Mucosa of descending colon (tissue), 3 donors: Measurements from ENCODE around the gene KDM4C. TPM values are rescaled to one million over a fixed set of nuclear protein-coding genes. Genes with fewer than 3 reads are reported as not detected.
"Not testable (repeated sequence)": the region's sequence is repeated elsewhere in the genome, so short reads cannot be mapped to it uniquely, and the experiment has no call there.

Experiments
- ATAC-seq: fragments of 200-7000 bp; cut with Tn5 transposase; one replicate; pipeline ENCODE4 v1.9.1; 2020; ENCODE audit warnings: mild to moderate bottlenecking, moderate library complexity
- DNase-seq, 3 donors: peaks; one replicate each; pipeline ENCODE4 v3.0.0-alpha.2; 2020
- H3K36me3 ChIP-seq: fragments of 200-600 bp; one replicate; pipeline ENCODE4 v1.8.0; 2021; ENCODE audit warnings: low read depth, mild to moderate bottlenecking
- H3K4me1 ChIP-seq: fragments of 200-600 bp; one replicate; pipeline ENCODE4 v1.8.0; 2021; ENCODE audit warnings: low read depth, mild to moderate bottlenecking
- H3K4me3 ChIP-seq: fragments of 200-600 bp; one replicate; pipeline ENCODE4 v1.8.0; 2021; ENCODE audit warnings: mild to moderate bottlenecking
- H3K9me3 ChIP-seq: fragments of 200-600 bp; one replicate; pipeline ENCODE4 v1.8.0; 2021; ENCODE audit warnings: mild to moderate bottlenecking
- CTCF ChIP-seq: fragments of 200-600 bp; IDR thresholded peaks from one replicate; pipeline ENCODE4 v1.8.0; 2022; ENCODE audit warnings: antibody characterized with exemption, mild to moderate bottlenecking
- intact Hi-C, 2 donors: fragments of 100-400 bp; cut with DNase I in 1 of 2; cut with micrococcal nuclease in 1 of 2; formaldehyde crosslinking; loops; one replicate each; pipeline versions ENCODE4 v1.11.0 to v1.11.1; 2022; cut with DNase I, micrococcal nuclease
- total RNA-seq, 3 donors: library from RNA; stranded (reverse); fragmentation: NEBNext Ultra II Directional in 2 of 3; extraction: Animal tissue kit (Norgen Biotek cat#: 25700) in 2 of 3; gene quantifications; one replicate each; pipeline versions ENCODE4 v1.2.1 to v1.2.4, GENCODE V29; 2021 to 2023
- donor health status: DM: no; HTN: no; CAD: no; lungs with moderate emphysema.
- donor health status: DM: no; HTN: no; CAD: no.
- donor health status: DM: no; HTN: yes; CAD: no.

Gene KDM4C
- total RNA-seq, 3 donors from 2014 or later, result 44.6 to 74.9 (median 50.9) TPM

GRCh38 chr9:6783753-6784152 is 26.0 kb downstream of the KDM4C start:
- ATAC-seq (no peak), DNase-seq (no peak)
- Histone ChIP-seq H3K4me1 (peaks cover 30% of the 10 kb centered on the region), H3K4me3 (no peak overlapping the region), H3K9me3 (no peaks in the 10 kb centered on the region), H3K36me3 (no peaks in the 10 kb centered on the region)
- intact Hi-C loops, result no loop called here
- TF ChIP-seq CTCF, result no peak

- intact Hi-C loops, result no loop called here
- Histone ChIP-seq H3K36me3 (no peaks in the 10 kb centered on the region), H3K9me3 (no peaks in the 10 kb centered on the region), H3K4me1 (peaks cover 38% of the 10 kb centered on the region), H3K4me3 (no peak overlapping the region)
- no peak for TF ChIP-seq CTCF
- ATAC-seq (peak; percentile 18), DNase-seq (no peak)
These were observed 27.9 kb downstream of the KDM4C start for GRCh38 chr9:6785682-6786081.

- Histone ChIP-seq H3K4me1 (peaks cover 35% of the 10 kb centered on the region), H3K4me3 (no peak overlapping the region), H3K9me3 (no peaks in the 10 kb centered on the region), H3K36me3 (no peaks in the 10 kb centered on the region)
- peak; percentile 64 for ATAC-seq
- no peak for TF ChIP-seq CTCF
- intact Hi-C loops, result no loop called here
- no peak for DNase-seq
These were observed 30.0 kb downstream of the KDM4C start for GRCh38 chr9:6787793-6788161.

GRCh38 chr9:6788162-6789016 is 30.6 kb downstream of the KDM4C start:
- intact Hi-C loops, result no loop called here
- TF ChIP-seq CTCF, result no peak
- Histone ChIP-seq H3K4me1 (peaks cover 35% of the 10 kb centered on the region), H3K36me3 (no peaks in the 10 kb centered on the region), H3K9me3 (no peaks in the 10 kb centered on the region), H3K4me3 (no peak overlapping the region)
- peak; percentile 92 for ATAC-seq
- DNase-seq, result peak in 1 of 3 donors; percentile 38

- H3K9me3 ChIP-seq, ATAC-seq, H3K4me3 ChIP-seq, H3K36me3 ChIP-seq, intact Hi-C loops, DNase-seq: not testable (repeated sequence)
- peaks cover 35% of the 10 kb centered on the region for H3K4me1 ChIP-seq
These were observed 31.2 kb downstream of the KDM4C start for GRCh38 chr9:6789017-6789338.

- DNase-seq (no peak), ATAC-seq (no peak)
- Histone ChIP-seq H3K4me3 (no peak overlapping the region), H3K9me3 (no peaks in the 10 kb centered on the region), H3K4me1 (peaks cover 31% of the 10 kb centered on the region), H3K36me3 (no peaks in the 10 kb centered on the region)
- TF ChIP-seq CTCF, result no peak
- intact Hi-C loops, result no loop called here
These were observed 33.1 kb downstream of the KDM4C start for GRCh38 chr9:6790866-6791265.
